ENCODE results near the gene TPRG1.
A peak's percentile ranks its signal among the peaks of the same experiment; 100 is the strongest.

Gene TPRG1

GRCh38 chr3:189282741-189283140, 111.0 kb downstream of the TPRG1 start:
- DNase-seq, result no peak

DNA sequence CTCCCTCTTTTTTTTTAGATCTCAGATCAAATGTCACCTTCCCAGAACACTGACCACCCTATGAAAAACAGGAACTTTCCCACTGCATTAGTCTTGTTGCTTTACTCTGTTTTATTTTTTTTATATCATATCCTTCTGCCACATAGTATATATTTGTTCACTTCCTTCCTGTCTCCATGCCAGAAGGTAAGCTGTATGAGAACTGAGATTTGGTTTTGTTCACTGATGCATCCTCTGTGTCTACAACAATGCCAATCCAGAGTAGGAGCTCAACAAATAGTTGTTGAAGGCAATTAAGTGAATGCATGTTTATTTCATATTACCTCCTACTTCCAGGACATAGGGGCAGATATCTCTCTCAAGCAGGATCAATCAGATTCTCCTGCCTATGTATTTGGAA, 114.4 kb downstream of the TPRG1 start:
- peak in 1 of 5 donors; percentile 43 for DNase-seq

DNA sequence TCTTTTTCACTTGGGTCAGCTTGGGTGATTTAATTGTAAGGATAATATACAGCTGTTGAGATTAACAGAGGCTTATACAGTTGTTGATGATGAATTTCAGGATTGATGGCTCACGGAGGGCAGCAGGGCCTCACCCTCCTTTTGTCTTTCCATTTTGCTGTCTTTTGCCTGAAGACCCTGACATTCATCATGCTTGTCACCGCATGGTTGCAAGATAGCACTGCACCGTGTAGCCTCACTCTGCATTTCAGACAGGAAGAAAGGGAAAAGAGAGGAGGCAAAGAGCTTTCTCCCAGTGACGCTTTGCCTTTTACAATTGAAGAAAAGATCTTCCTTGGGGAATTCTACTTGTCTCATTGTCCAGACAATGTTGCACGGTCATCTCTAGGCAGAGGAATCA, 115.1 kb downstream of the TPRG1 start:
- DNase-seq, result no peak

DNA sequence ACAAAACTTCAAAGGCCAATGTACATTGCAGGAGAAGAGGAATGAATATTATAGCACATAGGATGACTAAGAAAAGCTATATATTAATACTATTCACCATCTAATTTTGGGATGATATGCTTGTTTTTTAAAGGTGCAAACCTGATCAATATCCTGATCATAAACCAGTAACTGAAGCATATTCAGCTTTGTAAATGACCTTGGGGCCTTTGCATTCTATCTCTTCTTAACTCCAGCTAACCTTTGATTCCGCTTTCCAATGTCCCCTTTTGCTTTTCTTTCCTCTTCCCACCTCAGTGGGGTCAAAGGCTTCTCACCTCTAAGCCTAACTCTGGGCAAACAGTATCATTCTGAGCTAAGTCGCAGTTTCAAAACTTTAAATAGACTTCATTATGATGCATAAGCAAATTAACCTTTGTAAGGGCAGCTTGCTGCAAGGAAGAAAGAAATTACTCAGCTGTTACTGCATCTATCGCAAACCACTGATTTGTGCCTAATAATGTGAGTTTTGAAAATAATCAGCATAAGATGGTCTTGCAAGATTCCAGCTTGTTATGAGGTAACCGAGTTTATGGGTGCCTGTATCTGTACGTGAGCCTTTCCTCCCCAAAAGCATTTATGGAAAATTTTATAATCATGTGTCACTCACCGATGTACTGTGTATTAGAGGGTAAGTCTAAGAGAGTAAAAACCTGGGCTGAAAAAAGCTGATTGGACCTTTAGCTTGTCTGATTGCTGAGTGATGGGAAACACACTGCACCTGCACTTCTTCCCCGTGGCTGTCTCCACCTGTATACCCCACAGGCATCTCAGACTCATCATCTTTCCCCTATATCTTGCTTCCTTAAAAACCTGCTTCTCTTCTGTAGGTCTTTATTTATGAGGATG, 116.8 kb downstream of the TPRG1 start:
- DNase-seq, result peak in 1 of 5 donors; percentile 57

DNA sequence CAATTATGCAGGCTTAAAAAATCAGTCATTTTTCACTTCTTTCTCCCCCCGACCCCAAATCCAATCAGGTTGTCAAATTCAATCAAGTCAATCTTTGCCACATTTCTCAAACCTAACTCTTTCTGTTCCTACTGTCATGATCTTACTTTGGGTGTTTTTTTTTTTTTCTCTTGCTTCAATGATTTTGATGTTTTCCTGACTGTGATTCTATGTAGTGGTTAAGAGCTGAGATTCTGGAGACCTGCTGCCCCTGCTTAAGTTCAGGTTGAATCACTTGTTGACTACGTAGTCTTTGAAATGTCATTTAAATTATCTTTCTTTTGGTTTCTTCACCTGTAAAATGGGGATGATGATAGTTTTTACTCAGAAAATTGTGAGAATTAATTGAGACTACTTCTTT, 117.5 kb downstream of the TPRG1 start:
- no peak for DNase-seq

- no peak for DNase-seq
These were observed 121.1 kb downstream of the TPRG1 start for GRCh38 chr3:189292667-189293484.

- DNase-seq, result no peak
These were observed 122.9 kb downstream of the TPRG1 start for GRCh38 chr3:189294649-189295048.

DNA sequence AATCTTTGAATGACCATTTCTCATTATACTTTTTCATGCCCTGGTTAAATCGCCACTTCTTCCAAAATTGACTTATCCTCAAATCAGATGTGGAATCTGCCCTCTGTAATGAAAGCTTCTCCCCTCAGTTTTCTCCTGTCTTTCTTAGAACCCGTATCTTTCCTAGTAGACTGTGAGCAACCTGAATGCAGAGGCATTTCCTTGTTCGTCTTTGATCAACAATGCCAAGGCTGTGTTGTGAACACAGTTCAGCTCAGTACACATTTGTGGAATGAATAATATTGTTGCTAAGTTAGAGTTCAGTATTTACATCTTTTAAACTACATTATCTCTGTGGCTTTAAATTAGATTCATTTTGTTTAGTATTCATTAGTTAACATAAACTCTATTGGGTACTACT, 123.3 kb downstream of the TPRG1 start:
- no peak for DNase-seq

GRCh38 chr3:189297932-189298331, 126.2 kb downstream of the TPRG1 start:
- no peak for DNase-seq

- DNase-seq, result peak in 1 of 5 donors; percentile 22
These were observed 127.0 kb downstream of the TPRG1 start for GRCh38 chr3:189298469-189299375.

GRCh38 chr3:189300345-189300744, 128.6 kb downstream of the TPRG1 start:
- DNase-seq, result no peak

- DNase-seq, result no peak
These were observed 129.7 kb downstream of the TPRG1 start for GRCh38 chr3:189301479-189301878.

DNA sequence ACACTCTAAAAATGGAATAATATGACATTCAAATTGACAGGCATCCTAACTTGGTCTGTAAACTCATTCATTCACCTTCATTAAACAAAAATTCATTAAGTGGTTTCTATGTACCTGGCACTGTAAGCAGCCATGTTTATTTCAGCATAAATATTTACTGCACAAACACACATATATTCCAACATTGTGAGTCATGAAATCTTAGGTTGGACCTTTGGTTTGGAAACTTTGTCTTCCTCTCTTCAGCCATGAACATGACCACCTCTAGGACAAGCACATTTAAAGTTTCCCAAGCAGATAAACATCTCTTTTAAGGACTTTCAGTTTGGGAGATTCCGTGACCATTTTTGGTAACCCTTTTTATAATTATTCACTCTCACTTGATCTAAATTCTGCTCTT, 131.8 kb downstream of the TPRG1 start:
- DNase-seq, result no peak

DNA sequence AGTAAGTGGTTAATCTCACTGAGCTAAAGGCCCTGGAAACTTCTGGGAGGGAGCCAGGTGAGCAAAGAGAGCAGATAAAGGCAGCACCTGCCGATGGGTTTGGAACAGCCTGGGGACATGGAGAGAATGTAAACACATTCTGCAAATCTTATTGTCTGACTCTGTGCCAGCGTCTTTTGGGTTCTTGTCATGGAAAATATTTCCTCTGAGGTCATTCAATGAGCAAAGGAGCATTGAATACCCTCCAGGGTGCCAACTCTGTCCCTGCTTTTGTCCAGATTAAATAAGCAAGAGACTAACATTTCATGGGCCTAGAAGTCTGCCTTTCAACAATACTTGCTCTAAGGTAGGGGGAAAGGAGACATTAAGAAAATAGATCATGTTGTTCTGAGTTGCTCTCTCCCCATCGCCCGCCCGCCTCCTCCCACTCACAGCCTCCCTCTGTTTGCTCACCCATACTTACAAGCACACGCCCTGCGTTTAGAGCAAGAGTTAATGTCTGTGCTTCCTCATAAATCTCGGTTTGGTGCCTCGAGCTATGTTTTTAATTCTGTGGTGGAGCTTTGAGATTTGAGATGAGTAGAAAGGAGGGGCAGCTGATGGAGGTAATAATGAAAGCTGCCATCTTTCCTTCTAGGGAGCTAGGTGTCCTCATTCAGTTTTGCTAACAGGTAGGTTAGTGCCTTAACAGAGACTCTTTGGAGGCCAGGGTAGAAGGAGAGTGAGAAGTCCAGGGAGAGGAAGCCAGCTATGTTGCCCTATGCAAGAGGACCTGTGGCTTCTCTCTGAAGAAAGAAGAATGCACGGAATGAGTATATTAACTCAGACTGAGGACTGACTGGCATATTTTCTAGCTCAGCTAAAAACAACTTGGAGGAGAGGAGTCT, 132.9 kb downstream of the TPRG1 start:
- peak in 1 of 5 donors; percentile 60 for DNase-seq

DNA sequence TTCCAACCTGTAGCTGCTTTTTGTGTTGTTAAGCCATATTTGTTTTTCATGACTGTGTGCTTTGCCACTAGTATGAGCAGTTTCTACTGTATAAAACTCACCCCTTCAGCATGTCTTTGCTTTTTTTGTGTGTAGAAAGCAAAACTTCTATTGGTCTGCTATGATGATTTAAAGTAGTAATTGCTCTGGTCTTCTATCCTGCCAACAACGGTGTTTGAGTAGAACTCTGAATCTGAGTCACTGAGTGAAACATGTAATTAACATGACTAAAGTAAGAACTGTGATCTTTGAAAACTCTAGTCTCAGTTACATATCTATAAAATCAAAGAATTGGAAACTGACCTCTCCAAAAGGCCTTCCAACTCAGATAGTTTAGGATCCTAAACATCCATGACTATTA, 133.6 kb downstream of the TPRG1 start:
- peak in 1 of 5 donors; percentile 77 for DNase-seq

GRCh38 chr3:189307963-189308362, 136.2 kb downstream of the TPRG1 start:
- DNase-seq, result peak in 1 of 5 donors; percentile 62

DNA sequence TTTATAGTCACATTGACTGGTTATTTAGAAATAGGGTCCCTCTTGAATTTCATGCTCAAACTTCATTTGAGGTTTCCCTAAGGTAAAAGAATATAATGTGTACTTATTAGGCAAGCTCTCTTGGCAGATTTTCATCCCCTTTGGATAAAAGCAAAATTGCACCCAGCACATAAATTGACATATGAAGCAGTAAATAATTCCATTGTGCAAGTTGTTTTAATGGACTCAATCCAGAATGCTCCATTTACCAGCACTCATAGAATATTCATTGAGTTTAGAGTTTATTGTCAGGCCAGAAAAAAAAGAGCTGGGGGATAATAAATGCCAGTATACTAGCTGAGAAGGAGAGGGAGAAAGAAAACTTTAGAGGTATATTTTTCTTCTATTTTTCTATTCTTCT, 136.8 kb downstream of the TPRG1 start:
- no peak for DNase-seq

- no peak for DNase-seq
These were observed 137.7 kb downstream of the TPRG1 start for GRCh38 chr3:189309400-189309975.

GRCh38 chr3:189311521-189311920, 139.8 kb downstream of the TPRG1 start:
- DNase-seq, result no peak

DNA sequence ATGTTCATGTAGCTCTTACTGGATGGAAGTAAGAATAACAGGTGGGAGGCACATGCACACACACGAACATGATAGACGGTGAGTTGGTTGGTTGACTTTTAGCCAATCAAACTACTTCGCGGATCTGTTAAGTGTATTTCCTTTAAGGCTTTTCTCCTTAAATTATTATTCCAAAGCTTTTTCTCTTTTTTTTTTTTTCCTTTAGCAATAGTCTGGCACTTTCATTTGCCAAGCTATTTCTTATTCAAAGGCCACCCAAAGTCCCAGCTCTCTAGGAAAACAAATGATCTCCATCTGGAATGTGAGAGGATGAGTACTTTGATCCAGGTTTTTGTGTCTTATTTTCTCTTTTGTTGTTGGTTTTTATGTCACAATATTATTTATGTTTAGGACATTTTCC, 141.1 kb downstream of the TPRG1 start:
- DNase-seq, result no peak

DNA sequence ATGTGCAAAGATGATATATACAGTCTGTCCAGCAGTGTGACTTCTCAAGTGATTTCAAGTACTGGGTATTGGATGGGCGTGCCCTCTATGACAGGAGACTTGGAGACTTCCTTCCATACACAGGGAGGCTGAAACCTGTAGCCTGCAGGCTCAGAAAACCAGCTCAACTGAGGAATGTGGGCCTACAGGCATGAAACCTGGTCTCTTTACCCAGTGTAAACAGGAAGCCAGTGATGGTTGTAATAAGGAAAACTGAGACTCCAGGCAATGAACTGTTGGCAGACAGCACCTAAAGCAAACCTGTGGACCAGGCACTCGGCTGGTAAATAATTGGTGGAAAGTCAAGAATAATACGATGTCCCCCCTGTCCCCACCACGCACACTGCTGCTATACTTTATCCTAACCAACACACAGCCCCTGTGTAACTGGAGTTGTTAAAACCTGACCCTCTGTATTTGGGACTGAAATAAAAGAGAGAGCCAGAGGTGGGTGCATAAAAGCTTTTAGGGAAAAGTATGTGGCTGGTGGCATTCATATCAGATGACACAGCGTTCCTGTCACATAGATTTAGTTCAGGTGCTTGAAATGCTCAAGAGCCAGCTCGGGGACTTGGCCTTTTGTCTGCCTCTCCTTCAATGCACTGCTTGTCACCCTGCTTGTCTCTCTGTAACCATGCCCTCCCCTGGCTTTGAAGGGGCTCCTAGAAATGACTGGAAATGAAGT, 144.7 kb downstream of the TPRG1 start:
- no peak for DNase-seq

Measured in T-helper 1 cell (primary cell).